KMS-11 (cell line): Measurements from ENCODE around the gene ZNF181.

Source experiments
- H2AFZ ChIP-seq: fragments of 200-600 bp; sonication (generic); 2 replicates; pipeline ENCODE4 v1.6.1; 2016; ENCODE audit warnings: antibody characterized with exemption, mixed run types, low read depth
- H3K27ac ChIP-seq: fragments of 200-600 bp; sonication (generic); 2 replicates; pipeline ENCODE4 v1.6.1; 2016; ENCODE audit warnings: mild to moderate bottlenecking, mixed run types
- H3K27me3 ChIP-seq: fragments of 200-600 bp; sonication (generic); 2 replicates; pipeline ENCODE4 v1.6.1; 2017; ENCODE audit warnings: mild to moderate bottlenecking, low read depth, mixed run types, moderate library complexity; ENCODE audit not compliant: insufficient read depth
- H3K36me3 ChIP-seq: fragments of 200-600 bp; sonication (generic); 2 replicates; pipeline ENCODE4 v1.6.1; 2017; ENCODE audit warnings: mild to moderate bottlenecking, mixed run types; ENCODE audit not compliant: insufficient read depth
- H3K4me1 ChIP-seq: fragments of 200-600 bp; sonication (generic); 2 replicates; pipeline ENCODE4 v1.6.1; 2016; ENCODE audit warnings: mild to moderate bottlenecking, low read depth, mixed run types; ENCODE audit not compliant: poor library complexity, severe bottlenecking
- H3K4me2 ChIP-seq: fragments of 200-600 bp; sonication (generic); 2 replicates; pipeline ENCODE4 v1.7.0; 2016; ENCODE audit warnings: mild to moderate bottlenecking, mixed run types
- H3K4me3 ChIP-seq: fragments of 200-600 bp; sonication (generic); IDR thresholded peaks from 2 replicates; pipeline ENCODE4 v1.6.1; 2017; ENCODE audit warnings: low read depth, low read length, mixed read lengths; ENCODE audit not compliant: insufficient read depth
- H3K79me2 ChIP-seq: fragments of 200-600 bp; sonication (generic); 2 replicates; pipeline ENCODE4 v1.6.1; 2016; ENCODE audit warnings: low read depth, mixed run types; ENCODE audit not compliant: insufficient read depth
- H3K9ac ChIP-seq: fragments of 200-600 bp; sonication (generic); 2 replicates; pipeline ENCODE4 v1.6.1; 2016; ENCODE audit warnings: mild to moderate bottlenecking, mixed run types
- H4K20me1 ChIP-seq: fragments of 200-600 bp; sonication (generic); 2 replicates; pipeline ENCODE4 v1.6.1; 2016; ENCODE audit warnings: mild to moderate bottlenecking, mixed run types; ENCODE audit not compliant: insufficient read depth
- CTCF ChIP-seq: fragments of 200-600 bp; sonication (generic); conservative IDR thresholded peaks from 2 replicates; pipeline ENCODE4 v1.6.1; 2017; ENCODE audit warnings: low read depth, mild to moderate bottlenecking, antibody characterized with exemption, low read length, moderate library complexity, mixed read lengths

The ZNF181 gene

GRCh38 chr19:34759218-34759917 is 25.3 kb downstream of the ZNF181 start:
- Histone ChIP-seq H3K27ac (no peak overlapping the region), H4K20me1 (no peaks in the 10 kb centered on the region), H3K4me3 (no peak overlapping the region), H3K9ac (no peak overlapping the region), H3K4me2 (no peak overlapping the region), H2AFZ (no peak overlapping the region), H3K79me2 (no peaks in the 10 kb centered on the region), H3K27me3 (no peaks in the 10 kb centered on the region), H3K4me1 (no peaks in the 10 kb centered on the region), H3K36me3 (no peaks in the 10 kb centered on the region)
- no peak for TF ChIP-seq CTCF

GRCh38 chr19:34766386-34766785 is 32.3 kb downstream of the ZNF181 start:
- Histone ChIP-seq H3K36me3 (no peaks in the 10 kb centered on the region), H3K4me2 (no peak overlapping the region), H4K20me1 (no peaks in the 10 kb centered on the region), H3K27ac (no peak overlapping the region), H3K9ac (no peak overlapping the region), H3K27me3 (no peaks in the 10 kb centered on the region), H3K79me2 (no peaks in the 10 kb centered on the region), H2AFZ (no peak overlapping the region), H3K4me1 (no peaks in the 10 kb centered on the region), H3K4me3 (no peak overlapping the region)
- no peak for TF ChIP-seq CTCF

- Histone ChIP-seq H3K79me2 (no peaks in the 10 kb centered on the region), H3K27ac (no peak overlapping the region), H4K20me1 (no peaks in the 10 kb centered on the region), H3K4me1 (no peaks in the 10 kb centered on the region), H3K36me3 (no peaks in the 10 kb centered on the region), H2AFZ (no peak overlapping the region), H3K4me3 (no peak overlapping the region), H3K9ac (no peak overlapping the region), H3K4me2 (no peak overlapping the region), H3K27me3 (no peaks in the 10 kb centered on the region)
- no peak for TF ChIP-seq CTCF
Observed at GRCh38 chr19:34767951-34768350, 33.9 kb downstream of the ZNF181 start.

GRCh38 chr19:34772697-34773554 is 38.9 kb downstream of the ZNF181 start, which contains the start of gene ZNF599:
TSS of gene ZNF599 (minus strand) at chr19:34773215. CDS start at chr19:34772841, 374 bp downstream.
- H3K36me3 ChIP-seq, result no peaks in the 10 kb centered on the region
- H3K9ac ChIP-seq, result no peak within 1 kb of the TSS
- H3K4me2 ChIP-seq, result peak within 1 kb of the TSS; percentile 46
- no peaks in the 10 kb centered on the region for H3K4me1 ChIP-seq
- no peaks in the 10 kb centered on the region for H4K20me1 ChIP-seq
- no peak within 1 kb of the TSS for H3K4me3 ChIP-seq
- no peaks in the 10 kb centered on the region for H3K79me2 ChIP-seq
- TF ChIP-seq CTCF, result no peak
- H3K27me3 ChIP-seq, result no peaks in the 10 kb centered on the region
- H2AFZ ChIP-seq, result peak within 1 kb of the TSS; percentile 86
- no peak within 1 kb of the TSS for H3K27ac ChIP-seq
